ENCODE measurements around the gene GABPB1.

GRCh38 chr15:50353975-50354837 is 792 bp downstream of the GABPB1 start:
- TF ChIP-seq CTCF (IDR thresholded peaks at IDR 0.05): no peak
- TF ChIP-seq EZH2 (IDR thresholded peaks at IDR 0.05): no peak
- TF ChIP-seq EZH2phosphoT487 (IDR thresholded peaks at IDR 0.05): no peak
